Measurements from ENCODE around the gene ITIH3.

DNA sequence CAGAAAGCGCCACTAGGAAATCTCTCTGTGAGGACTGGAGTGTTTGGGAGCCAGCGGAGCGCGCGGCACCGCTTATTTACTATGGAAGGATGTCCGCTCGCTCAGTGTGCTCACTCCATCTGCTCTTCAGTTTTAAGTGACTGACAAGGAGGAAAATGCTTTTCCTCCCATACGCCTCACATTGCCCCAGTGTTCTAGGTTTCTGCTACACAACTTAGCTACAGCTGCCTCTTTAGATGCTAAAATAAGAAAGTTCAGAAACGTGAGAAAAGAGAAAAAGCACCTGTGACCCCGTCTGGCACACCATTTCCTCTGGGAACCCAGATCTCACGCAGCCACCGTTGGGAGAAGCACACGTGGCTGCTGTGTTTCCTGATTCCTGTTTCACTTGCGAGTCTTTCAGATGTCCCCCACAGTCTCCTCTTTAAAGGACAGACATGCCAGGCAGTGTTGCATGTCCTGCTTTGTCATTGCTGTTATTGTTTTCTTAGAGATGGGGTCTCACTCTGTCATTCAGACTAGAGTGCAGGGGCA, 51.9 kb downstream of the ITIH3 start:
- TF ChIP-seq, protein P1, sequence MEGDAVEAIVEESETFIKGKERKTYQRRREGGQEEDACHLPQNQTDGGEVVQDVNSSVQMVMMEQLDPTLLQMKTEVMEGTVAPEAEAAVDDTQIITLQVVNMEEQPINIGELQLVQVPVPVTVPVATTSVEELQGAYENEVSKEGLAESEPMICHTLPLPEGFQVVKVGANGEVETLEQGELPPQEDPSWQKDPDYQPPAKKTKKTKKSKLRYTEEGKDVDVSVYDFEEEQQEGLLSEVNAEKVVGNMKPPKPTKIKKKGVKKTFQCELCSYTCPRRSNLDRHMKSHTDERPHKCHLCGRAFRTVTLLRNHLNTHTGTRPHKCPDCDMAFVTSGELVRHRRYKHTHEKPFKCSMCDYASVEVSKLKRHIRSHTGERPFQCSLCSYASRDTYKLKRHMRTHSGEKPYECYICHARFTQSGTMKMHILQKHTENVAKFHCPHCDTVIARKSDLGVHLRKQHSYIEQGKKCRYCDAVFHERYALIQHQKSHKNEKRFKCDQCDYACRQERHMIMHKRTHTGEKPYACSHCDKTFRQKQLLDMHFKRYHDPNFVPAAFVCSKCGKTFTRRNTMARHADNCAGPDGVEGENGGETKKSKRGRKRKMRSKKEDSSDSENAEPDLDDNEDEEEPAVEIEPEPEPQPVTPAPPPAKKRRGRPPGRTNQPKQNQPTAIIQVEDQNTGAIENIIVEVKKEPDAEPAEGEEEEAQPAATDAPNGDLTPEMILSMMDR (conservative IDR thresholded peaks at IDR 0.05; ENCODE audit: low read depth, low read length) = no peak
- TF ChIP-seq EZH2 (IDR thresholded peaks at IDR 0.05; ENCODE audit: borderline replicate concordance, low read depth, low read length, poor library complexity, severe bottlenecking) = no peak

All from A673 (cell line).